ENCODE data around the gene CSF3R. TPM values are rescaled to one million over a fixed set of nuclear protein-coding genes. Genes with fewer than 3 reads are reported as not detected.

Gene CSF3R
- total and polyA plus RNA-seq, 9 of the 15 experiments (the other 6 are each of a cell fraction or from before 2014, with no cell fraction given), result 0.21 to 0.86 (median 0.40) TPM; not detected in 1

GRCh38 chr1:36471830-36472641, 10.7 kb downstream of the CSF3R start:
- H3K9me1 ChIP-seq (ENCODE audit: control insufficient read depth, insufficient read depth, low read length), result no peaks in the 10 kb centered on the region
- H3K4me3 ChIP-seq, result no peak overlapping the region
- H4K20me1 ChIP-seq (replicated peaks; ENCODE audit: control insufficient read depth, insufficient read depth, low read length), result no peaks in the 10 kb centered on the region
- ChIA-PET POLR2A (interaction anchor here (0.9 kb wide), 1 partner anchor 15 kb away, joined by 4 read pairs; no protein-coding TSS in a partner anchor), CTCF (ENCODE audit: low intra/inter-chr PET ratio) (no interaction called here)
- no TSS peak for BruUV-seq (replicated peaks)
- intact Hi-C loops (cut with micrococcal nuclease) (no loop called here), in situ Hi-C loops (cut with MboI) (no loop called here)
- H3K27me3 ChIP-seq (ENCODE audit: control insufficient read depth in 2 of 2, insufficient read depth in 2 of 2, low read length in 2 of 2), result no peaks in the 10 kb centered on the region
- 63% methylated on average over 22 of the region's 22 CpGs for WGBS (ENCODE audit: insufficient coverage, low coverage, missing lambda C conversion rate)
- H3K79me2 ChIP-seq (ENCODE audit: control insufficient read depth, insufficient read depth, low read length), result no peaks in the 10 kb centered on the region
- no peak for FAIRE-seq
- H3K4me1 ChIP-seq (replicated peaks in 1 of 2; ENCODE audit: control insufficient read depth in 2 of 2, insufficient read depth in 2 of 2, low read length in 2 of 2), result peaks cover 0 to 27% of the 10 kb centered on the region in 2 experiments; a peak in 3 of 5 replicates
- H3K36me3 ChIP-seq (ENCODE audit: control insufficient read depth, insufficient read depth, low read length), result no peaks in the 10 kb centered on the region
- H3K9me3 ChIP-seq (replicated peaks; ENCODE audit: control insufficient read depth, insufficient read depth, low read depth, low read length), result no peaks in the 10 kb centered on the region
- H2AFZ ChIP-seq (ENCODE audit: low read depth, low read length), result no peak overlapping the region
- ATAC-seq, result peak; percentile 52
- peak overlapping the region in 1 of 2 experiments; percentile 61; a peak in 2 of 4 replicates for H3K9ac ChIP-seq (ENCODE audit: insufficient read depth in 1 of 2, low read depth in 2 of 2, low read length in 2 of 2)
- no peak overlapping the region for H3K4me2 ChIP-seq (ENCODE audit: insufficient read depth, low read length)
- H3K27ac ChIP-seq (ENCODE audit: extremely low read depth, low read depth, low read length), result no peak overlapping the region
- DNase-seq (ENCODE audit: extremely low read depth in 1 of 4, low spot score in 3 of 4), result no peak
- TF ChIP-seq SIX5 (IDR thresholded peaks at IDR 0.05; ENCODE audit: borderline replicate concordance in 1 of 2, insufficient read depth in 1 of 2, low read depth in 1 of 2, low read length in 2 of 2) (no peak), CBX5 (IDR thresholded peaks at IDR 0.05; ENCODE audit: borderline replicate concordance, low read depth) (no peak), TOE1 (IDR thresholded peaks at IDR 0.05; ENCODE audit: borderline replicate concordance) (no peak), TOE1 (CRISPR knock-in tag; IDR thresholded peaks at IDR 0.05; ENCODE audit: borderline replicate concordance, low read depth) (no peak), HDGF (IDR thresholded peaks at IDR 0.05) (no peak), TFAP4 (CRISPR knock-in tag; IDR thresholded peaks at IDR 0.05; ENCODE audit: borderline replicate concordance) (no peak), MTF1 (CRISPR knock-in tag; IDR thresholded peaks at IDR 0.05; ENCODE audit: borderline replicate concordance) (no peak), ZBTB33 (CRISPR knock-in tag; IDR thresholded peaks at IDR 0.05) (0 out of 2 replicates have a peak, but pooled peaks have one; percentile 11), SP2 (IDR thresholded peaks at IDR 0.05; ENCODE audit: extremely low read depth, low read depth, low read length, poor library complexity, severe bottlenecking) (no peak), EP300 (IDR thresholded peaks at IDR 0.05; ENCODE audit: low read length) (no peak), ZNF444 (CRISPR knock-in tag; IDR thresholded peaks at IDR 0.05) (no peak), MTA3 (IDR thresholded peaks at IDR 0.05; ENCODE audit: borderline replicate concordance) (no peak), BRCA1 (IDR thresholded peaks at IDR 0.05) (no peak), BRCA1 (CRISPR knock-in tag; IDR thresholded peaks at IDR 0.05) (no peak)

Measured in K562 (cell line).